ENCODE measurements around the gene OTULINL.

- no peak for TF ChIP-seq ZNF274 (IDR thresholded peaks at IDR 0.05; ENCODE audit: low read length)
- no peak for TF ChIP-seq ZNF274 (tag by site-specific recombination; IDR thresholded peaks at IDR 0.05; ENCODE audit: borderline replicate concordance)
- TF ChIP-seq ZNF624 (tag by site-specific recombination; IDR thresholded peaks at IDR 0.05): no peak
- TF ChIP-seq BCL6B (tag by site-specific recombination; IDR thresholded peaks at IDR 0.05): no peak
- TF ChIP-seq ZBTB7A (tag by site-specific recombination; IDR thresholded peaks at IDR 0.05; ENCODE audit: low read depth): no peak
- no peak for TF ChIP-seq ZNF18 (tag by site-specific recombination; IDR thresholded peaks at IDR 0.05)
- TF ChIP-seq, protein P1, sequence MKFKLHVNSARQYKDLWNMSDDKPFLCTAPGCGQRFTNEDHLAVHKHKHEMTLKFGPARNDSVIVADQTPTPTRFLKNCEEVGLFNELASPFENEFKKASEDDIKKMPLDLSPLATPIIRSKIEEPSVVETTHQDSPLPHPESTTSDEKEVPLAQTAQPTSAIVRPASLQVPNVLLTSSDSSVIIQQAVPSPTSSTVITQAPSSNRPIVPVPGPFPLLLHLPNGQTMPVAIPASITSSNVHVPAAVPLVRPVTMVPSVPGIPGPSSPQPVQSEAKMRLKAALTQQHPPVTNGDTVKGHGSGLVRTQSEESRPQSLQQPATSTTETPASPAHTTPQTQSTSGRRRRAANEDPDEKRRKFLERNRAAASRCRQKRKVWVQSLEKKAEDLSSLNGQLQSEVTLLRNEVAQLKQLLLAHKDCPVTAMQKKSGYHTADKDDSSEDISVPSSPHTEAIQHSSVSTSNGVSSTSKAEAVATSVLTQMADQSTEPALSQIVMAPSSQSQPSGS (tag by site-specific recombination; IDR thresholded peaks at IDR 0.05; ENCODE audit: low read depth): no peak
- TF ChIP-seq, protein P2, sequence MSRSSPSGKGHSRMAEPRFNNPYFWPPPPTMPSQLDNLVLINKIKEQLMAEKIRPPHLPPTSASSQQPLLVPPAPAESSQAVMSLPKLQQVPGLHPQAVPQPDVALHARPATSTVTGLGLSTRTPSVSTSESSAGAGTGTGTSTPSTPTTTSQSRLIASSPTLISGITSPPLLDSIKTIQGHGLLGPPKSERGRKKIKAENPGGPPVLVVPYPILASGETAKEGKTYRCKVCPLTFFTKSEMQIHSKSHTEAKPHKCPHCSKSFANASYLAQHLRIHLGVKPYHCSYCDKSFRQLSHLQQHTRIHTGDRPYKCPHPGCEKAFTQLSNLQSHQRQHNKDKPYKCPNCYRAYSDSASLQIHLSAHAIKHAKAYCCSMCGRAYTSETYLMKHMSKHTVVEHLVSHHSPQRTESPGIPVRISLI (tag by site-specific recombination; IDR thresholded peaks at IDR 0.05): no peak
- TF ChIP-seq, protein P3, sequence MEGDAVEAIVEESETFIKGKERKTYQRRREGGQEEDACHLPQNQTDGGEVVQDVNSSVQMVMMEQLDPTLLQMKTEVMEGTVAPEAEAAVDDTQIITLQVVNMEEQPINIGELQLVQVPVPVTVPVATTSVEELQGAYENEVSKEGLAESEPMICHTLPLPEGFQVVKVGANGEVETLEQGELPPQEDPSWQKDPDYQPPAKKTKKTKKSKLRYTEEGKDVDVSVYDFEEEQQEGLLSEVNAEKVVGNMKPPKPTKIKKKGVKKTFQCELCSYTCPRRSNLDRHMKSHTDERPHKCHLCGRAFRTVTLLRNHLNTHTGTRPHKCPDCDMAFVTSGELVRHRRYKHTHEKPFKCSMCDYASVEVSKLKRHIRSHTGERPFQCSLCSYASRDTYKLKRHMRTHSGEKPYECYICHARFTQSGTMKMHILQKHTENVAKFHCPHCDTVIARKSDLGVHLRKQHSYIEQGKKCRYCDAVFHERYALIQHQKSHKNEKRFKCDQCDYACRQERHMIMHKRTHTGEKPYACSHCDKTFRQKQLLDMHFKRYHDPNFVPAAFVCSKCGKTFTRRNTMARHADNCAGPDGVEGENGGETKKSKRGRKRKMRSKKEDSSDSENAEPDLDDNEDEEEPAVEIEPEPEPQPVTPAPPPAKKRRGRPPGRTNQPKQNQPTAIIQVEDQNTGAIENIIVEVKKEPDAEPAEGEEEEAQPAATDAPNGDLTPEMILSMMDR (tag by site-specific recombination; IDR thresholded peaks at IDR 0.05): no peak
- TF ChIP-seq ZNF311 (tag by site-specific recombination; IDR thresholded peaks at IDR 0.05; ENCODE audit: borderline replicate concordance): no peak
- TF ChIP-seq ZNF558 (tag by site-specific recombination; IDR thresholded peaks at IDR 0.05): no peak
- no peak for TF ChIP-seq SP7 (tag by site-specific recombination; IDR thresholded peaks at IDR 0.05)
- no peak for TF ChIP-seq HOXA7 (CRISPR knock-in tag; IDR thresholded peaks at IDR 0.05; ENCODE audit: borderline replicate concordance)
- no peak for TF ChIP-seq ZNF610 (tag by site-specific recombination; IDR thresholded peaks at IDR 0.05; ENCODE audit: borderline replicate concordance)
- no peak for TF ChIP-seq ZNF24 (tag by site-specific recombination; IDR thresholded peaks at IDR 0.05)
Observed at GRCh38 chr5:14557791-14558415, 23.7 kb upstream of the OTULINL start.
